ENCODE results near the gene GLB1L3. TPM values are rescaled to one million over a fixed set of nuclear protein-coding genes. Genes with fewer than 3 reads are reported as not detected.

Gene GLB1L3
- polyA plus RNA-seq, 1 experiment, result not detected

DNA sequence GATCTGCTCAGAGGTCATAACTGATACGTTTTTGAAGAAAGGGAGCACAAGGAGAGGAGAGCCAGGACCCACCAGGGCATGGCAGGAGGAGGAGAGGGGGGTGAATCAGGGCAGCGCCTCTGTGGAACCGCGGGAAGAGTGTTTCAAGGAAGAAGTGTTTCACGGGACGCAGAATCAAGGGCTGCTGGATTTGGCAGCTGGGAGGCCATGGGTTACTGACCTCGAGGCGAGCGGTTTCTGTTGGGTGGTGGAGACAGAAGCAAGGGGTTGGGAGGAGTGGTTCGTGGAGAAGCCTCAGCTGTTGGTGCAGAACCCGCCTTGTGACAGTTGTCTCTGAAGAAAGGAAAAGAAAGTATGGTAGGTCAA is 38.6 kb upstream of the GLB1L3 start:
- no peaks in the 10 kb centered on the region for H3K27me3 ChIP-seq (ENCODE audit: control insufficient read depth, insufficient read depth, low read length)
- ChIA-PET POLR2A (no interaction called here), CTCF (no interaction called here)
- TF ChIP-seq, protein P1, sequence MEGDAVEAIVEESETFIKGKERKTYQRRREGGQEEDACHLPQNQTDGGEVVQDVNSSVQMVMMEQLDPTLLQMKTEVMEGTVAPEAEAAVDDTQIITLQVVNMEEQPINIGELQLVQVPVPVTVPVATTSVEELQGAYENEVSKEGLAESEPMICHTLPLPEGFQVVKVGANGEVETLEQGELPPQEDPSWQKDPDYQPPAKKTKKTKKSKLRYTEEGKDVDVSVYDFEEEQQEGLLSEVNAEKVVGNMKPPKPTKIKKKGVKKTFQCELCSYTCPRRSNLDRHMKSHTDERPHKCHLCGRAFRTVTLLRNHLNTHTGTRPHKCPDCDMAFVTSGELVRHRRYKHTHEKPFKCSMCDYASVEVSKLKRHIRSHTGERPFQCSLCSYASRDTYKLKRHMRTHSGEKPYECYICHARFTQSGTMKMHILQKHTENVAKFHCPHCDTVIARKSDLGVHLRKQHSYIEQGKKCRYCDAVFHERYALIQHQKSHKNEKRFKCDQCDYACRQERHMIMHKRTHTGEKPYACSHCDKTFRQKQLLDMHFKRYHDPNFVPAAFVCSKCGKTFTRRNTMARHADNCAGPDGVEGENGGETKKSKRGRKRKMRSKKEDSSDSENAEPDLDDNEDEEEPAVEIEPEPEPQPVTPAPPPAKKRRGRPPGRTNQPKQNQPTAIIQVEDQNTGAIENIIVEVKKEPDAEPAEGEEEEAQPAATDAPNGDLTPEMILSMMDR (IDR thresholded peaks at IDR 0.05; ENCODE audit: insufficient read depth, low read depth, low read length), result no peak
- DNase-seq (ENCODE audit: low read depth), result no peak
- H3K36me3 ChIP-seq (ENCODE audit: control insufficient read depth, insufficient read depth, low read length), result peaks cover 14% of the 10 kb centered on the region
- no peak overlapping the region for H3K4me3 ChIP-seq (ENCODE audit: low read depth, low read length)

DNA sequence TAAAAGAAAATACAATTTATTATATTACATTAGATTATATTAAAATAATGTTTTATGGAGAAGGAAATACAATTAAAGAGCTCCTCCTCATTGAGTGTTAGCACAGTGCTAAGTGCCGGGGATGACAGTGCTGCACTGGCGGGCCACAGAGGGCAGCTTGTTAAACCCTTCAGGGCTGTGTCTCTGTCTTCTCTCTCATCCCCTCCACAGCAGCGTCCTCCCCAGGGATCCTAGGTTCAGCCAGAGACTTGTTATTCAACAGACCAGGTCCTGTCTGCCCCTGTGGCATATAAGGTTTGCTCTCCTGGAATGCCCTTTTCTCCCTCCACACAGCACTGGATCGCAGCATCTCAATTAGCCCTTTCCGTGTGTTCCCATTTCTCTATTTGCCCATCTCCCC is 37.2 kb upstream of the GLB1L3 start:
- no peak overlapping the region for H3K4me3 ChIP-seq (ENCODE audit: low read depth, low read length)
- ChIA-PET CTCF (interaction anchor here (0.9 to 1.5 kb wide), 2 partner anchors 10 to 14 kb away, joined by 3 to 4 read pairs; partner anchors contain the start of genes ACAD8 and THYN1), POLR2A (no interaction called here)
- peaks cover 15% of the 10 kb centered on the region for H3K36me3 ChIP-seq (ENCODE audit: control insufficient read depth, insufficient read depth, low read length)
- TF ChIP-seq, protein P1 (IDR thresholded peaks at IDR 0.05; ENCODE audit: insufficient read depth, low read depth, low read length), result no peak
- DNase-seq (ENCODE audit: low read depth), result no peak
- no peaks in the 10 kb centered on the region for H3K27me3 ChIP-seq (ENCODE audit: control insufficient read depth, insufficient read depth, low read length)

DNA sequence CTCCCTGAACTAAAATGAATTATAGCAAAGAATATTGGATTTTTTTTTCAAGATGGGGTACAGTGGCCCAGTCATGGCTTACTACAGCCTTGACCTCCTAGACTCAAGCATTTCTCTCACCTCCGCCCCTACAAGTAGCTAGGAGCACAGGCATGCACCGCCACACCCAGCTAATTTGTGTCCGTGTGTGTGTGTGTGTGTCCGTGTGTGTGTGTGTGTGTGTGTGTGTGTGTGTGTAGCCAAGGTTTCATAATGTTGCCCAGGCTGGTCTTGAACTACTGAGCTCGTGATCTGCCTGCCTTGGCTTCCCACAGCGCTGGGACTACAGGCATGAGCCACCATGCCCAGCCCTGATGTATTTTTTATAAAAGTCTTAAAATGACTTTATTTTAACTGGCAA is 35.6 kb upstream of the GLB1L3 start:
- TF ChIP-seq, protein P1 (IDR thresholded peaks at IDR 0.05; ENCODE audit: insufficient read depth, low read depth, low read length), result no peak
- DNase-seq (ENCODE audit: low read depth), result no peak
- H3K27me3 ChIP-seq (ENCODE audit: control insufficient read depth, insufficient read depth, low read length), result no peaks in the 10 kb centered on the region
- CTCF ChIA-PET, result no interaction called here
- no peak overlapping the region for H3K4me3 ChIP-seq (ENCODE audit: low read depth, low read length)
- POLR2A ChIA-PET, result no interaction called here
- peaks cover 20% of the 10 kb centered on the region for H3K36me3 ChIP-seq (ENCODE audit: control insufficient read depth, insufficient read depth, low read length)

DNA sequence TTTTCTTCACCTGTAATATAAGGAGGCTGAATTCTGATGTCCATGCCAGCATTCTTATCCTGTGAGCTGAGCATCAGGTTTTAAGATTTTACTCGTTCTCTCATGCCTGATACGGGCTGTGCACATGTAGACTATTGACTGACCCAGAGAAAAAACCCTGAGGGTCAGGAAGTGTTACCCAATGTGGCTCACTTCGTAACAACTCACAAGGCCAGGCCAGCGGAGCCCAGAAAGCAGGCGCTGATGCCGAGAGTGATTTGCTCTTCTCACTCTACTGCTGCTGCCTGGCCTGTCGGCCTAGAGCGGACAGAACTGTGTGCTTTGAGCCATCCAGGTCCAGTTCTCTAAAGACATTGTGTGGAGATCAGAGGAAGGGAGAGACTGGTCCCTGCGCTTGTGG is 33.8 kb upstream of the GLB1L3 start:
- no peak overlapping the region for H3K4me3 ChIP-seq (ENCODE audit: low read depth, low read length)
- ChIA-PET POLR2A (no interaction called here), CTCF (interaction anchor here (0.8 to 2.6 kb wide), 2 partner anchors 9 to 21 kb away, joined by 3 to 11 read pairs; no protein-coding TSS in a partner anchor)
- no peak for DNase-seq (ENCODE audit: low read depth)
- TF ChIP-seq, protein P1 (IDR thresholded peaks at IDR 0.05; ENCODE audit: insufficient read depth, low read depth, low read length), result no peak
- no peaks in the 10 kb centered on the region for H3K27me3 ChIP-seq (ENCODE audit: control insufficient read depth, insufficient read depth, low read length)
- H3K36me3 ChIP-seq (ENCODE audit: control insufficient read depth, insufficient read depth, low read length), result peaks cover 28% of the 10 kb centered on the region

DNA sequence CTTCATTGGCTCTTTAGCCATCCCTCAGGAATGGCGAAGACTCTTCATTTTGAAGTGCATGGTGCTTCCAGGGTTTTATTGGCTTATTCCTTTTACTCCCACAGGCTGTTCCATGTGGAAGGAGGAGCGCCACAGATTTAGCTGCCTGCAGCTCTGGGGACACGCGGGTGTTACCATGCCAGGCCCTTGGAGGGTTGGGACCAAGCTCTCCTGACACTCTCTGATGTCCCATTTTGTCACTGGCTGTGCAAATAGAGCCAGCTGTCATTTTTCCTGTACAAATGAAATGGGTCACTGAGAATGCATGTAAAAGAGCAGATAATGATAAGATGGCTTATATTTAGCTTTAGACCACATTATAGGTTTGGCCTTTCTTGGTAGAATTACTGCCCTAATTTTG is 32.3 kb upstream of the GLB1L3 start:
- Histone ChIP-seq H3K4me3 (ENCODE audit: low read depth, low read length) (no peak overlapping the region), H3K27me3 (ENCODE audit: control insufficient read depth, insufficient read depth, low read length) (no peaks in the 10 kb centered on the region), H3K36me3 (ENCODE audit: control insufficient read depth, insufficient read depth, low read length) (peaks cover 29% of the 10 kb centered on the region)
- TF ChIP-seq, protein P1 (IDR thresholded peaks at IDR 0.05; ENCODE audit: insufficient read depth, low read depth, low read length), result no peak
- ChIA-PET POLR2A (no interaction called here), CTCF (interaction anchor here (0.8 to 2.6 kb wide), 11 partner anchors 9 to 316 kb away, joined by 3 to 11 read pairs (median 3); partner anchors contain the start of genes ACAD8, NCAPD3, THYN1 and VPS26B)
- DNase-seq (ENCODE audit: low read depth), result no peak
